ENCODE measurements around the gene ASB7.

Gene ASB7

GRCh38 chr15:100570275-100570674 is 32.1 kb upstream of the ASB7 start:
- Histone ChIP-seq H3K14ac (ENCODE audit: low read length) (no peak overlapping the region), H3K4ac (ENCODE audit: low read length) (no peak overlapping the region), H3K23ac (ENCODE audit: low read depth, low read length, poor library complexity) (no peak overlapping the region), H3K4me3 (ENCODE audit: low read length in 2 of 2) (no peak overlapping the region), H3K79me1 (ENCODE audit: low read depth, low read length) (no peaks in the 10 kb centered on the region), H2BK15ac (ENCODE audit: low read length) (no peak overlapping the region), H3K9me3 (replicated peaks in 1 of 2; ENCODE audit: control insufficient read depth in 2 of 2, insufficient read depth in 1 of 2, low read depth in 1 of 2, low read length in 2 of 2) (no peaks in the 10 kb centered on the region), H2BK120ac (ENCODE audit: low read depth, low read length) (no peak overlapping the region), H3K4me2 (ENCODE audit: insufficient read depth, low read length, poor library complexity, severe bottlenecking) (no peak overlapping the region), H4K8ac (ENCODE audit: low read depth, low read length) (no peak overlapping the region), H3K27me3 (ENCODE audit: control insufficient read depth in 3 of 3, insufficient read depth in 3 of 3, low read depth in 1 of 3, low read length in 3 of 3) (no peaks in the 10 kb centered on the region), H2AK5ac (ENCODE audit: low read depth, low read length) (no peak overlapping the region), H2BK5ac (ENCODE audit: low read length) (no peak overlapping the region), H4K91ac (ENCODE audit: low read depth, low read length, poor library complexity) (no peak overlapping the region), H3K36me3 (replicated peaks in 1 of 2; ENCODE audit: control insufficient read depth in 2 of 2, insufficient read depth in 2 of 2, low read length in 2 of 2) (peaks cover 7 to 46% of the 10 kb centered on the region in 2 donors), H2AFZ (ENCODE audit: low read length) (no peak overlapping the region), H2BK12ac (ENCODE audit: low read length) (no peak overlapping the region), H3K27ac (replicated peaks; ENCODE audit: low read length) (no peak overlapping the region), H3K9ac (ENCODE audit: low read depth, low read length, poor library complexity) (no peak overlapping the region), H3K18ac (ENCODE audit: low read length) (no peak overlapping the region), H3K4me1 (ENCODE audit: control insufficient read depth in 2 of 2, insufficient read depth in 1 of 2, low read depth in 1 of 2, low read length in 2 of 2) (no peaks in the 10 kb centered on the region)
- no CpG with 5 or more reads among the region's 3 CpGs for WGBS, 2 donors (ENCODE audit: extremely low coverage in 2 of 2, insufficient read length in 2 of 2, insufficient replicate concordance in 1 of 2)
- DNase-seq (ENCODE audit: low spot score), result no peak

- no peaks in the 10 kb centered on the region for H3K9me3 ChIP-seq (replicated peaks in 1 of 2; ENCODE audit: control insufficient read depth in 2 of 2, insufficient read depth in 1 of 2, low read depth in 1 of 2, low read length in 2 of 2)
- no peaks in the 10 kb centered on the region for H3K4me1 ChIP-seq (ENCODE audit: control insufficient read depth in 2 of 2, insufficient read depth in 1 of 2, low read depth in 1 of 2, low read length in 2 of 2)
- H3K9ac ChIP-seq (ENCODE audit: low read depth, low read length, poor library complexity), result no peak overlapping the region
- no peak overlapping the region for H2BK15ac ChIP-seq (ENCODE audit: low read length)
- no peak overlapping the region for H3K4me3 ChIP-seq (ENCODE audit: low read length in 2 of 2)
- no peak overlapping the region for H3K14ac ChIP-seq (ENCODE audit: low read length)
- no peaks in the 10 kb centered on the region for H3K79me1 ChIP-seq (ENCODE audit: low read depth, low read length)
- no peak overlapping the region for H3K23ac ChIP-seq (ENCODE audit: low read depth, low read length, poor library complexity)
- no peak overlapping the region for H2AFZ ChIP-seq (ENCODE audit: low read length)
- H3K27me3 ChIP-seq (ENCODE audit: control insufficient read depth in 3 of 3, insufficient read depth in 3 of 3, low read depth in 1 of 3, low read length in 3 of 3), result no peaks in the 10 kb centered on the region
- no CpG with 5 or more reads among the region's 4 CpGs for WGBS, 2 donors (ENCODE audit: extremely low coverage in 2 of 2, insufficient read length in 2 of 2, insufficient replicate concordance in 1 of 2)
- no peak overlapping the region for H4K91ac ChIP-seq (ENCODE audit: low read depth, low read length, poor library complexity)
- no peak overlapping the region for H3K27ac ChIP-seq (replicated peaks; ENCODE audit: low read length)
- no peak overlapping the region for H3K18ac ChIP-seq (ENCODE audit: low read length)
- H3K4ac ChIP-seq (ENCODE audit: low read length), result no peak overlapping the region
- no peak for DNase-seq (ENCODE audit: low spot score)
- H2AK5ac ChIP-seq (ENCODE audit: low read depth, low read length), result no peak overlapping the region
- no peak overlapping the region for H2BK5ac ChIP-seq (ENCODE audit: low read length)
- H3K36me3 ChIP-seq (replicated peaks in 1 of 2; ENCODE audit: control insufficient read depth in 2 of 2, insufficient read depth in 2 of 2, low read length in 2 of 2), result peaks cover 7 to 46% of the 10 kb centered on the region in 2 donors
- no peak overlapping the region for H4K8ac ChIP-seq (ENCODE audit: low read depth, low read length)
- H3K4me2 ChIP-seq (ENCODE audit: insufficient read depth, low read length, poor library complexity, severe bottlenecking), result no peak overlapping the region
- H2BK12ac ChIP-seq (ENCODE audit: low read length), result no peak overlapping the region
- H2BK120ac ChIP-seq (ENCODE audit: low read depth, low read length), result no peak overlapping the region
These were observed 31.6 kb upstream of the ASB7 start for GRCh38 chr15:100570735-100571313.

GRCh38 chr15:100571592-100572167 is 30.7 kb upstream of the ASB7 start:
- Histone ChIP-seq H4K91ac (ENCODE audit: low read depth, low read length, poor library complexity) (no peak overlapping the region), H4K8ac (ENCODE audit: low read depth, low read length) (no peak overlapping the region), H3K79me1 (ENCODE audit: low read depth, low read length) (no peaks in the 10 kb centered on the region), H2AFZ (ENCODE audit: low read length) (no peak overlapping the region), H3K14ac (ENCODE audit: low read length) (no peak overlapping the region), H3K4me2 (ENCODE audit: insufficient read depth, low read length, poor library complexity, severe bottlenecking) (no peak overlapping the region), H2BK12ac (ENCODE audit: low read length) (no peak overlapping the region), H3K27ac (replicated peaks; ENCODE audit: low read length) (no peak overlapping the region), H3K9me3 (replicated peaks in 1 of 2; ENCODE audit: control insufficient read depth in 2 of 2, insufficient read depth in 1 of 2, low read depth in 1 of 2, low read length in 2 of 2) (no peaks in the 10 kb centered on the region), H2BK120ac (ENCODE audit: low read depth, low read length) (no peak overlapping the region), H2AK5ac (ENCODE audit: low read depth, low read length) (no peak overlapping the region), H3K23ac (ENCODE audit: low read depth, low read length, poor library complexity) (no peak overlapping the region), H3K18ac (ENCODE audit: low read length) (no peak overlapping the region), H3K27me3 (ENCODE audit: control insufficient read depth in 3 of 3, insufficient read depth in 3 of 3, low read depth in 1 of 3, low read length in 3 of 3) (no peaks in the 10 kb centered on the region), H2BK5ac (ENCODE audit: low read length) (no peak overlapping the region), H3K4me3 (ENCODE audit: low read length in 2 of 2) (no peak overlapping the region), H3K4ac (ENCODE audit: low read length) (no peak overlapping the region), H3K4me1 (ENCODE audit: control insufficient read depth in 2 of 2, insufficient read depth in 1 of 2, low read depth in 1 of 2, low read length in 2 of 2) (no peaks in the 10 kb centered on the region), H2BK15ac (ENCODE audit: low read length) (no peak overlapping the region), H3K9ac (ENCODE audit: low read depth, low read length, poor library complexity) (no peak overlapping the region), H3K36me3 (replicated peaks in 1 of 2; ENCODE audit: control insufficient read depth in 2 of 2, insufficient read depth in 2 of 2, low read length in 2 of 2) (peaks cover 7 to 46% of the 10 kb centered on the region in 2 donors)
- DNase-seq (ENCODE audit: low spot score), result no peak
- WGBS, 2 donors (ENCODE audit: extremely low coverage in 2 of 2, insufficient read length in 2 of 2, insufficient replicate concordance in 1 of 2), result no CpG with 5 or more reads among the region's 6 CpGs

DNA sequence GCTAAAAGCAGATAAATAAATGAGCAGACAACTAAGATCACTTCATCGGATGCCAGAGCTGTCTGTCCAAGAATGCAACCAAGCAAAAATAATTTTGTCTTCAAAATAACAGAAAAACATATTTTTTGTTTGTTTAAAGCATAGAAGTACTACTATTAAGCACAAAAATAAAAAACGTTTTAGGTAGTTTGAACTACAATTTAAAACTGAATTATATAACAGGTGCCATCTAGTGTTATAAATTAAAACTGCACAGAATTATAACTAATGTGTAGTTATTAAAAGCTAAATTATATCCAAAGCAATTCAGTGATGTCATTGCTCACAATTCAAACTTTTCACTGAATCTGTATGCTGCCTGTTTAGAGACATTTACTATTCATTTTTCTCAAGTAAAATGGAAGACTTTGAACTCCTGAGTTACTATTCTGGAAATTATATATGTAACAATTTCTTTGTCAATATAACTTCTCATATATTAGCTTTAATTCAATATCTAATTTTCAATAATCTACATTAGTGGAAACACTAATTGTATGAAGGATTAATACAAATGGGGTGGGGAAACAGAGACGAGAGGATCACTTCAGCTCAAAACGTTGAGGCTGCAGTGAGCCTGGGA is 29.9 kb upstream of the ASB7 start:
- H3K27me3 ChIP-seq (ENCODE audit: control insufficient read depth in 3 of 3, insufficient read depth in 3 of 3, low read depth in 1 of 3, low read length in 3 of 3), result no peaks in the 10 kb centered on the region
- H3K36me3 ChIP-seq (replicated peaks in 1 of 2; ENCODE audit: control insufficient read depth in 2 of 2, insufficient read depth in 2 of 2, low read length in 2 of 2), result peaks cover 7 to 46% of the 10 kb centered on the region in 2 donors
- H3K14ac ChIP-seq (ENCODE audit: low read length), result no peak overlapping the region
- no peak overlapping the region for H4K8ac ChIP-seq (ENCODE audit: low read depth, low read length)
- no peak overlapping the region for H3K4ac ChIP-seq (ENCODE audit: low read length)
- no CpG with 5 or more reads among the region's 4 CpGs for WGBS, 2 donors (ENCODE audit: extremely low coverage in 2 of 2, insufficient read length in 2 of 2, insufficient replicate concordance in 1 of 2)
- no peaks in the 10 kb centered on the region for H3K4me1 ChIP-seq (ENCODE audit: control insufficient read depth in 2 of 2, insufficient read depth in 1 of 2, low read depth in 1 of 2, low read length in 2 of 2)
- H3K9me3 ChIP-seq (replicated peaks in 1 of 2; ENCODE audit: control insufficient read depth in 2 of 2, insufficient read depth in 1 of 2, low read depth in 1 of 2, low read length in 2 of 2), result no peaks in the 10 kb centered on the region
- H3K23ac ChIP-seq (ENCODE audit: low read depth, low read length, poor library complexity), result no peak overlapping the region
- H4K91ac ChIP-seq (ENCODE audit: low read depth, low read length, poor library complexity), result no peak overlapping the region
- H3K9ac ChIP-seq (ENCODE audit: low read depth, low read length, poor library complexity), result no peak overlapping the region
- H3K79me1 ChIP-seq (ENCODE audit: low read depth, low read length), result no peaks in the 10 kb centered on the region
- H2BK120ac ChIP-seq (ENCODE audit: low read depth, low read length), result no peak overlapping the region
- no peak overlapping the region for H2BK12ac ChIP-seq (ENCODE audit: low read length)
- no peak for DNase-seq (ENCODE audit: low spot score)
- H3K4me3 ChIP-seq (ENCODE audit: low read length in 2 of 2), result no peak overlapping the region
- H2BK5ac ChIP-seq (ENCODE audit: low read length), result no peak overlapping the region
- H3K27ac ChIP-seq (replicated peaks; ENCODE audit: low read length), result no peak overlapping the region
- no peak overlapping the region for H2AFZ ChIP-seq (ENCODE audit: low read length)
- no peak overlapping the region for H3K4me2 ChIP-seq (ENCODE audit: insufficient read depth, low read length, poor library complexity, severe bottlenecking)
- no peak overlapping the region for H2AK5ac ChIP-seq (ENCODE audit: low read depth, low read length)
- H3K18ac ChIP-seq (ENCODE audit: low read length), result no peak overlapping the region
- H2BK15ac ChIP-seq (ENCODE audit: low read length), result no peak overlapping the region
